GM12892 (cell line): ENCODE data around the gene PCDHAC1.

ENCODE experiments used
- POLR2AphosphoS5 ChIP-seq: IDR thresholded peaks from 2 replicates; pipeline ENCODE4 v1.6.1; 2011; ENCODE audit warnings: low read depth, low read length, control low read depth
- TAF1 ChIP-seq: IDR thresholded peaks from 2 replicates; pipeline ENCODE4 v1.6.1; 2011; ENCODE audit warnings: low read depth, mild to moderate bottlenecking, control low read depth, low read length, borderline replicate concordance

DNA sequence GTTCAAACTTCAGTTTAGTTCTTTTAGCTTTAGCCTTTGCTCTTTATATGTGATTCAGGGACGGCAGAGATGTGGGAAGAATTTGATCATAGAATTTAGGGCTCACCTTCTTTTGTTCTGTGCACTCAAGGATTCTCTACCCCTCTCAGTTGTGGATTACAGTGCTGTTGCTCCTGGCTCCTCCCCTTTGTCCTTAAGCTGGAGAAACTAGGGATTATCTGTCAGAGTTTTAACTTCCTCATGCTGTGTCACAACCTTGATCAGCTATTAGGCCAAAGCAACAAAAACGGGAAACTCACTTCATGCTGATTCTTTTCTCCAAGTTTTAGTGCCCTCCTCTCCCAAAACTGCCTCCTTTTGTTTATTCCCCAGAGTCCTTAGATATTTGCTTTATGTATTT lies 27.1 kb downstream of the PCDHAC1 start:
- TF ChIP-seq POLR2AphosphoS5 (no peak), TAF1 (no peak)
